HG02678 (cell line): ENCODE measurements around the gene TMEM266.

Experiments
- ATAC-seq: cut with Tn5 transposase; IDR thresholded peaks from one replicate; pipeline ENCODE4 v1.9.1; 2021; ENCODE audit warnings: mild to moderate bottlenecking, moderate library complexity; ENCODE audit not compliant: unreplicated experiment

Gene TMEM266

GRCh38 chr15:76223521-76223920 is 163.7 kb downstream of the TMEM266 start:
- ATAC-seq: no peak

DNA sequence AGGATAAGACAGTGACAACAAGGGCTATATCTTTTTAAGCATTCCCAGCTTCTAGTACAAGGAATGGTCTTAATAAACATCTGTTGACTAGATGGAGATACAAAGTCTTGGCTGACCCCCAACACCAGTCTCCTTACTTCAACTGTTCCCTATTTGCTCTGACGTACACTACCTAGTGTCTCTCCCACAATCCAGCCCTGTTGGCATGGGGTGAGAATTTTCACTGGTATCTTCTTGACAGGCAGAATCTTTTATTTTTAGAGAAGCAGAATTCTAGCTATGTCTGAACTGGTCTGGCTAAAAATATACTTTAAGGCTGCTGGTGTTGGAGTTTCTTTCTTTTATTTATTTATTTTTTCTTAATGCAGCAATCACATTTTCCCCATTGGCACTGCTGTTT is 169.5 kb downstream of the TMEM266 start:
- no peak for ATAC-seq

DNA sequence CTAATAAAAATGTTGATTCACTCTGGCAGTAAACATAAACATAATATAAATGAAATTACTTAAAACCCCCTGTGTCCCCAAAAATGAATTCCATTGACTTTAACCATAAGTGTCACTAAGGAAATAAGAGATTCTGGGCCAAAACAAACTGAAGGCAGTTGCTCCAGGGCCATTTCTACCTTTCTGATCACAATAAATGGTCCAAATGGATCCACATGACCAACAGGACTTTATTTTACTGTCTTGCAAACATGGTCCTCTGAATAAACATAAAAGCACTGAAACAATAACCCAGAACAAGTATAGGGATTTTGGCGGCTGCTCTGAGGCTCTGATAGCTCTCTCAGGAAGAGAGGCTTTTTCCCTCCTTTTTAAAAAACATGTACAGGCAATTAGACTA is 174.1 kb downstream of the TMEM266 start:
- ATAC-seq: no peak

DNA sequence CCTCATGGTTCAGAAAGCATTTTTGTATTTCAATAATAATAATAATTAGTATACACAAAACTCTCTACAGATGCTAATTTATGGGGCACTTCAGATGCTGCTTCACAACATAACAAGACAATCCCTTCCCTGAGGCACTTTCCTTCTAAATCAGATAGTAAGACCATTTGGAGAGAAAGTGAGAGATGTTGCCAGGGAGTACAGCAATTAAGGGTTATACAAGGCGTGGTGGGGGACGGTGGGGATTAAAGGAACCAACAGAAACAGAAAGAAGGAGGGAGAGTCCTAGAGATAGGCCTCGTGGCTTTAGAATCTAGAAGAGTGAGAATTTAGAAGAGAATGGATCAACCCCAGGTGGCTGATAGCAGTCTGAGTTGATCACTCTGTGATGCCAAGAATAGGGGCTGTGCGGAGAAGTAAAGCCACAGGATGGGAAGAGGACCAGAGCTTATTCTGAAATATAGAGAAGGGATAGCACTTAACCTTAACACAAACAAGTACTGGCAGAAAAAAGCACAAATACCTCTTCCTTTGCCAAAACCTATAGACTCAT is 174.6 kb downstream of the TMEM266 start:
- no peak for ATAC-seq

GRCh38 chr15:76235186-76235826 is 175.5 kb downstream of the TMEM266 start:
- no peak for ATAC-seq

DNA sequence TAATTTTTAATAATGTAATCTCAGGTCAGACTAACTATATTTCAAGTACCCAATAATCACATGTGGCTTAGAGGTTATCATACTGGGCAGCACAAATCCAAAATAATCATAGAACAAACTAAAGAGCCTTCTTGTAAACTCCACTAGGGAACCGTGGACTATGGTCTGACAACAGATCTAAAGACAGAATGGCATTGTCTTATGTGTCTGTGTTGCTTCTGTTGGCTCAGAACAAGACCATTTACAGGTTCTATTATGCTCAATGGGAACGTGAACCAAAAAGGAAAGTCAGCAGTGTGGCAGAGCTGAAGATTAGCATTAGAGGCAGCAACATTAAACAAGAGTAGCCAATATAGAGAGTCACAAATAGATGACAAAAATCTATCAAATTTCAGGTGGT is 176.6 kb downstream of the TMEM266 start:
- no peak for ATAC-seq

DNA sequence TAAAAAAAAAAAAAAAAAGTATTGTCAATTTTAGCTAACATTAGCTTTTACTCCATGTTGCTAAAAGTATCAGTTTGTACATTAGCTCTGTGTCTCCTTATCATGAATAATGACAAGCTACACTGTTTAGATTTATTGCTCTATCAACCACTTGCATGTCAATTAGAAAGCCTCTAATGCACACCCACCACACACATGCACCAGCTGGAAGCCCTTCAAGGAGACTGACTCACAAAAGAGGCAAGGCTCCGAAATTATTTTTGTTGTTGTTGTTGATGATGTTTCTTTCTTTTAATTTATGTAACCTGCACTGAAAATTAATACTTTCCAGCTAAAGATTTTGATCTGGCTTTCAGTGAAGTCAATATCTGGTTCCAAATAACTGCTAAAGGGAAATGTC is 180.0 kb downstream of the TMEM266 start:
- no peak for ATAC-seq

DNA sequence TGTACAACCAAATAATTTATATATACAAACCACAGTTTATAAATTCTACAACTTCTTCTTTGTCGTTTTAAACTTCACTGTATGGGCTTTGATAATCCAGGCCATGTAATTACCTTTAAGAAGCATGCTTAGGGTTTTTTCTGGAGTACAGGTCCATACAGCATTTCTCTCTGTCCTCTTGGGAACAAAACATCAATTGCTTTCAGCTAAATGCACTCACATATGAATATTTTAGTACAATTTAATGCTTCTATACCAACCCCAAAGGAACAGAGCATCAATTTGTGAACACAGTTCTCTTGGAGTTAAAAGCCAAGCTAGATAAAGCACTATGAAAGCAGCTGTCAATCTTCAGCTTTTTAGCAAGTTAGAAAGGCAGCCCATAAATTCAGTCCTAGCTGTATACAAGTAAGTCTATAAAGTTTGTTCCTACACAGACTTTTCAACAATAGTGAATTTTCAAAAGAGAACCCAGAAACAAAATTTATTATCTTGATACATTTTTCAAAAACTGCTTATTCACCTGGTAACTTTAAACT is 185.4 kb downstream of the TMEM266 start:
- no peak for ATAC-seq

GRCh38 chr15:76251717-76252116 is 191.9 kb downstream of the TMEM266 start:
- no peak for ATAC-seq

DNA sequence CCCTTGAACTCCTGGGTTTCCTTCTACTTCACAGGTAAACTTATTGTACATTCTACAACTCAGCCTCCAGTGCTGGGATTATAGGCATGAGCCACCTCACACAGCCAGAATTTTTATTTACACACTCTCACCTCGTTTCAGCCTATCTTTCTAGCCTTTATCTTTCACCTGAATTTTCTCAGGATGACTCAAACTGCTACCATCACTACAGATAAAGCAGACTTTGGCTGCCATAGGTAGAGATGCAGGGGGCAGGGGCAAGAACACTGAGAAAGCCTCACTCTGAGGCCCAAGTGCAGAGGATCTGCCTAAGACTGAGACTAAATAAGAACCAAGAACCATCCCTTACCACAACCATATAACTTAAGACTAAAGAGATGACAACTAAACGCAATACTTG is 192.5 kb downstream of the TMEM266 start:
- no peak for ATAC-seq

DNA sequence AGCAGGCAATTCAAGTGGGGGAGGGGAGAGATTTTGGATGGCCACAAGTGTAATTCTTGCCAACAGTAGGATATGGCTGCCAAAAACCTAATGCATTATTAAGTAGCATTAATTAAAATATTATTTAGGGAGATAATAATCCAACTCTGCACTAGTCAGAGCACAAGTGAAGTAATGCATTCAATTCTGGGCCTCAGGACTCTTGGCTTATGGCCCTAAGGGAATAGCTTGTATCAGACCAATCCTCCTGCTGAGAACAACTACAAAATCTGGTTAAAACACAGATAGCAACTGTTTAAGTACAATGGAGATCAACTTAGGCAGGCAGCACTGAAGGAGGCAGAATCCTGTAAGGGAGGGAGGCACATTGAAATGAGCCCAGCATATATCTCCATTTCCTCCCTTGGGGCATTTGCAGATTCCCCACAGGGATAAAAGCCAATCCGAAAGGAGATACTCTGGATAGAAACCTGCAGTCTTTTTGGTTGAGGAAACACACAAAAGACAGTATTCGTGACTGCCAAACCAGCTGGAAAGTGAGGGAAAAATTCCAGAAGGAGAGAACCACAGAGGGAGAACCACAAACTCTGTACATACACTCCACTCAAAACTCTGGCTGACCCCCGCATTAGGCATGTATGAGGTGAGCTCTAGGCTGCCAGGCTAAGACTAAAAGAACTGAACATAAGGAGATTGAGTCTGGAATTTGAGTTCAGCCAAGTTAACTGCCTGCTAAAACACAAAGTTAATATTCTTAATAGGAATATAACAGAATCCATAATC is 194.1 kb downstream of the TMEM266 start:
- ATAC-seq: no peak
